HL-60/S4 treated with phorbol 12-myristate 13-acetate at 8.2 ng/mL for 4 days and 3 days (cell line): Measurements from ENCODE around the gene CATSPERD.

Experiments used
- in situ Hi-C: fragments of 300-500 bp; cut with MboI; formaldehyde crosslinking; loops from 2 replicates; pipeline ENCODE4 v1.15.0; 2022; ENCODE audit warnings: low sequenced_read_pairs

CATSPERD gene

GRCh38 chr19:5803752-5804515, 83.5 kb downstream of the CATSPERD start:
- in situ Hi-C loops, result loop anchor here (10.0 kb wide), 1 partner anchor 221 kb away; no protein-coding TSS in a partner anchor

GRCh38 chr19:5804516-5805461, 84.4 kb downstream of the CATSPERD start, which contains the start of gene NRTN:
Gene NRTN, plus strand, starts transcription at chr19:5805067. Its CDS starts 19,099 bp downstream, at chr19:5824166.
- in situ Hi-C loops, result loop anchor here (10.0 kb wide), 1 partner anchor 220 kb away; no protein-coding TSS in a partner anchor

DNA sequence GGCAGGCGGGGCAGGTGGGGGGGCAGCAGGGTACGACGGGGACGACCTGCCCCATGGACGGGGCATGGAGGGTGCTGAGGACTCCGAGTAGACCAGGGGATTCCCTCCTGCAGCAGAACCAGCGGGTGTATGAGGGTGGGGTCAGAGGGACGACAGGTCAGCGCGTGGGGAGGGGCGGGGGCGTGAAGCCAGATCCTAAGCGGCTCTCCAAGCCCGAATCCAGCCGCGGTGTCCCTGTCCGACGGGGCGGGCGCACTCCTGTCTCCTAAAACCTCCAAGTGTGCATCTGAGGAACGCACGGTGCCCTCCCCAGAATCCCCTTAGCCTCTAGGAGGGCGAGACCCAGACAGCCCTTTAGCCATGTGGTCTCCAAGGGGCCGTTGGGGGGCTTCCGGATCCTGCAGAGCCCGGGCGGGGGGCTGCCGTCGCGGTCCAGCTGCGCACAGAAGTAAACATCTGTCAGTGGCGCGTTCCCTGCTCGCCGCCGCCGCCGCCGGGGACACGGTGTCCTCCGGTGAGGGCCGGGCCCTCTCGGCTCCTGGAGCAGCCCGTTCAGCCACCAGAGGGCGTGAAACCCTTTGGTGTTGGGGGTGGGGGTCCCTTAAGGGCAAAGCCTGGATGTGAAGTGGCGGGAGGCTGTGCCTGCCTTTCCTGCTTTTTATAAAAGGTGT, 85.2 kb downstream of the CATSPERD start:
- in situ Hi-C loops, result loop anchor here (10.0 kb wide), 1 partner anchor 219 kb away; no protein-coding TSS in a partner anchor

DNA sequence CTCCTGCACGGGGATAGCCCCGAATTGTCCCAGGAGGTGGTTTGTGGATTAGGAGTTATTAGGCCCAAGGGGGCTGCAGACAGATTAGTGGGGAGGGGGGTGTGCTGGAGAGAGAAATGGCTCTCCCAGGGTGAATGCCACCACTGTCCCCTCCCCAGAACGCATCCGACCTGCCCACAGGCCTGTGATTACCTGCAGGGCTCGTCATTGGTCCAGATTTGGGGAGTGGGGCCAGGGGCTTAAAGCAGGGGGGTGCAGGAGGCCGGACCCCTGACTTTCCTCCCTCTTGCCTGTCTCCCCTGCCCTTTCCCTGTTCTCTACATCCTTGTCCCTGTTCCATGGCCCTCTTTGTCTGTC, 85.7 kb downstream of the CATSPERD start:
- in situ Hi-C loops, result loop anchor here (10.0 kb wide), 1 partner anchor 219 kb away; no protein-coding TSS in a partner anchor

DNA sequence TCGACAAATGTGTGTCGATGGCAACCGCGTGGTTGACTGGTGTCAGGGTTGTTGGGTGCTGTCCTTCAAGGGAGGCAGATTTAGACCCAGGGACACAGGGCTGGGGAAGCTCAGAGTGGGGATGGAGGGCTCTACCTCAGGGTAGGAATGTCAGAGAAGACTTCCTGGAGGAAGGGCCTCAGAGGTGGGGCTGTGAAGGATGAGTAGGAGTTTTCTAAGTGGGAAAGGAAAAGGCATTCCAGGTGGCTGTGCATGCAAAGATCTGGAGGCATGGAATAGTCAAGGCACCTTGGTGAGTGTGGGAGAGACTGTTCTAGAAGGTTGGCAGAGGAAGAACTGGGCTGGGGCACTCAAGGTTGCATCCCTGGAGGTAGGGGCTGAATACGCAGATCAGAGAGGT, 86.5 kb downstream of the CATSPERD start:
- in situ Hi-C loops, result loop anchor here (10.0 kb wide), 1 partner anchor 218 kb away; no protein-coding TSS in a partner anchor

DNA sequence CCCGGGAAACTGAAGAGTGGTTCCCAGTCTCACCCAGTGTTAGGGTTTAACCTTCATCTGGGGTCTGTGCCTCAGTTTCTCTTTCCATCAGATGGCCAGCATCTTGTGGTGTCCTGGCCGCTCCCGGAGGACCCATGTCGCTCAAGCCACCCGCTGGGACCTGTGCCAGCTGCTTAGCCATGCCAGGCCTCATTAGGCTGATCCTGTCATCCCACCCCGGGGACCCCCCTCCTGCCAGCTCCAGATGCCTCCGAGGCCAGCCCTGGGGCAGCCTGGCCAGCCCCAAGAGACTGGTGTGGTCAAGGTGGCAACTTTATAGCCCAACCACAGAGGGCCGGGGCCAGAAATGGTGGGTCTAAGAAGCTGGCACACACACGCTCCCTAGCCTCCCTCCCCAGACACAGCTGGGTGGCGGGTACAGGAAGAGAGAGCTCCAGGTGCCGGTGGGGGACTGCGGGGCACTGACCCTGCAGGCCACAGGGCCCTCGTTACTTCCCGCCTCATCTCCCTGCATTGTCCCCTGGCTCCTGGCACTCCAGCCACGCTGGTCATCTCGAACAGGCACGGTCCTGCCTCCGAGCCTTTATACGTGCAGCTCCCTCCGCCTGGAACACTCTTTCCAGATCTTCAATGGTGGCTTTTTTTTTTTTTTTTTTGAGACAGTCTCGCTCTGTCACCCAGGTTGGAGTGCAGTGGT, 87.8 kb downstream of the CATSPERD start:
- in situ Hi-C loops, result loop anchor here (10.0 kb wide), 1 partner anchor 217 kb away; no protein-coding TSS in a partner anchor

GRCh38 chr19:5809053-5809452, 88.6 kb downstream of the CATSPERD start:
- in situ Hi-C loops, result loop anchor here (10.0 kb wide), 1 partner anchor 216 kb away; no protein-coding TSS in a partner anchor

DNA sequence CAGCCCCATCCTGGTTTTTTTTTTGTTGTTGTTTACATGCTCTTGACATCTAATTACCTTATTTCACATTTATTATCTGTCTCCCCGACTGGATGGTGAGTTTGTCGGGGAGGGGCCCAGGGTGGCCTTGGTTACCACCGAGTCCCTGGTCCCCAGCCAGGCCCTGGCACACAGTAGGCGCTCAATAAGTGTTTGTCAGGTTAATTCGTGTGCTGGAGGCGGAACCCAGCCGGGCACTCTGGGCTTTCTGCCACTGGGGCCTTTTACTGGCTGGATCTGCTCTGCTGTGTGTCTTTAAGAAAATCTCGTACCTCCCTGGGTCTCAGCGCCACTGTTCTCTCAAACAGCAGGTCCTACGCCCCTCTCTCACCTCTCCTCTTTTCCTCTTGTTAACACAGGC, 89.0 kb downstream of the CATSPERD start:
- in situ Hi-C loops, result loop anchor here (10.0 kb wide), 1 partner anchor 215 kb away; no protein-coding TSS in a partner anchor

DNA sequence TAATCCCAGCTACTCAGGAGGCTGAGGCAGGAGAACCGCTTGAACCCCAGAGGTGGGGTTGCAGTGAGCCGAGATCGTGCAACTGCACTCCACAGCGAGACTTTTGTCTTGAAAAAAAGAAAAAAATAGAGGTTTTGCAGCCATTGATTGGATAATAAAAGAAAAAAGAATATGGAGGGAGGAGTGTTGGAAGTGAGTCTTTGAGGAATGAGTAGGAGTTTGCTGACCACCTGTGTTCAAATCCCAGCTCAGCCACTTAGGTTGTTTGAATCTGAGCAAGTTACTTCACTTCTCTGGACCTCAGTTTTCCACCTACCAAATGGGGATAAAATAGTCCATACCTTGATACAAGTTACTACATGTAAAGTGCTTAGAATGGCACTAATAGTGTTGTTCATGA, 90.7 kb downstream of the CATSPERD start:
- in situ Hi-C loops, result no loop called here

DNA sequence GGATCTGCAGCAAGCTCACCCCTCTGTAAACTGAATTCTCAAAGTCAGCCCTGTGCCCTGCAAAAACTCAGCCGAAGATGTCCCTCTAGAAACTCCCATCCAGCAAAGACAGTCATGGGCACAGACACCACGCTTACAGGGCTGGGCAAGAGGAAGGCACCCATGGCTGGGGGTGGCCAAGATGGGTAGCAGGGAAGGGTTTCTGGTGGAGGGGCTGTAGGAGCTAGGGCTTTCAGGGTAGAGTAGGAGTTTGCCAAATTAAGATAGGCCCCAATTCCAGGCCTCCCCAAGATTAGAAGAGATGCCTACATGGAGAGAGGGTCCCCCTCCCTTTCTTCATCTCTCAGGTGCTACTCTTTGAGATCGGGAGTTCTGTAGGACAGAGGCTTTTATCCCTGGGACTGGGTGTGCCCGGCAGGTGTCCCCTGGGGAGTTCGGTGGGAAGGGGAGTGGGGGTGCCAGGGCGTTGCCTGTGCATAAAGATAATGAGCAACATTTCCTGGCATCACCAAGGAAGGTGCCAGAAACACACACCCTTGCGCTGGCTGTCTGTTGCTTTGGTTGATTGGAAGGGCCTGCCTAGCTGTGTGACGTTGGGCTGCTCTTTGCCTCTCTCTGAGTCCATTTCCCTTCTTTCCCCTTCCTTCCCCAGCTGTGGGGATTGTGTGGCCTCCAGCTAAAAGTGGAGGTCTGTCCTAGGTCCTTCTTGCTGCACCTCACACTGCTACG, 93.8 kb downstream of the CATSPERD start:
- in situ Hi-C loops, result no loop called here

DNA sequence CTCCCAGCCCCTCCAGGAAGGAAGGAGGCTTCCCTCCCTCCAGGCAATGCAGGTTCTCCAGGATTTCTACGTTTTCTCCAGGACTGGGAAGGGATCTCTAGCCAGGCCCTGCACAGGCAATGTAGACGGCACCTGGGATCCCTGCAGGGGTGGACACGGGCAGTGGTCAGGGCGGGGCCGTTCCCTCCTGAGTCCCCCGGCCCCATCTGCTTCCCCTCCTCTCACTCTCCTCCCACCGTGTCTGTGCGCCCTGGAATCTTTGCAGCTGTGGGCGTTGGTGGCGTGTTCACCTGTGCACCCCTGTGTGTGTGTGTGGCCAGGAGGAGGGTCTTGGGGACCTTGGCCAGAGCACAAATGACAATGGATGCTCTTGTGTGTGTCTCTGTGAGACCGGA, 94.4 kb downstream of the CATSPERD start:
- in situ Hi-C loops, result no loop called here

- in situ Hi-C loops, result no loop called here
These were observed 96.8 kb downstream of the CATSPERD start for GRCh38 chr19:5817218-5817617.

- in situ Hi-C loops, result no loop called here
These were observed 98.2 kb downstream of the CATSPERD start for GRCh38 chr19:5818594-5818993.

DNA sequence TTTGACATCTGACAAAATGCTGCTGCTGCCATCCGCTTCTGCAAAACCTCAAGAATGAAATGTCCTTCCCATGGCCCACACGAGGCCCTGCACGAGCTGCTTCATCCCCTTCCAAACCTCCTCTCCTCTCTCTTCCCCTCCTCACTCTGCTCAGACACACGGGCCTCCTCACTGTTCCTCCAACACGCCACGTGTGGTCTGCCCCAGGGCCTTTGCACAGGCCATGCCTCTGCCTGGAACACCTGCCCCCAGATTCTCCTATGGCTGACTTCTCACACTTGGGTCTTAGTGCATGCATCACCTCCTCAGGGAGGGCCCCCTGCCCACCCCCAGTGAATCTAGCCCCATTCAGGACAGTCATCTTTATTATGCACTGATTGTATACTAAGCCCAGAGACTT, 100.3 kb downstream of the CATSPERD start:
- in situ Hi-C loops, result no loop called here

GRCh38 chr19:5821521-5822180, 101.2 kb downstream of the CATSPERD start:
- in situ Hi-C loops, result no loop called here

- in situ Hi-C loops, result no loop called here
These were observed 101.9 kb downstream of the CATSPERD start for GRCh38 chr19:5822181-5822844.

DNA sequence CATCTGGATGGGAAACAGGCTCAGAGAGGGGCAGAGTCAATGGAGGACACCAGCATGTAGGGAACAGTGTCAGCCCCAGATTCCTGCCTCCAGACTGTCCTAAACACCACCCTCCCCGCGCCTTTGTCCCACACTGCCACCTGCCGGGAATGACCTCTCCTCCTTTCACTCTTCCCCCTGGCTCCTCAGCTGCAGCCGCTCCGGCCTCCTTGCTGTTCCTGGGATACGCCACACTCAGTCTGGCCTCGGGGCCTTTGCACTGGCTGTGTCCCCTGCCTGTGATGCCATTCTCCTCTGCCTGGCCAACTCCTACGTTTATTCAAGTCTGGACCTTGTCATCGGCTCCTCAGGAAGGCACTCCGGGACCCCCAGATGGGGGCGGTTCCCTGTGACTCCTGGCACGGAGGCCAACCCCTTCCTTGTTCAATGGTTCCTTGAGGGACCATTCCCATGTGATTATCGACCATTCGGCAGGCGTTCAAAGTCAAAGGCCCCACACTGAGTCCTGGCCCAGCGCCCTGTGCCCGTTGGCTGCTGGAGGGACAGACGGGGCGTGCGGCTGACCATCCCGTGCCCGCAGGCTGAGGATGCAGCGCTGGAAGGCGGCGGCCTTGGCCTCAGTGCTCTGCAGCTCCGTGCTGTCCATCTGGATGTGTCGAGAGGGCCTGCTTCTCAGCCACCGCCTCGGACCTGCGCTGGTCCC, 103.3 kb downstream of the CATSPERD start:
- in situ Hi-C loops, result no loop called here

- in situ Hi-C loops, result no loop called here
These were observed 104.3 kb downstream of the CATSPERD start for GRCh38 chr19:5824751-5825150.
